Uterus (tissue), 2 donors: ENCODE data around the gene CTIF.

Source experiments
- POLR2A ChIP-seq, 2 donors: fragments of 450-650 bp; IDR thresholded peaks; one replicate each; pipeline ENCODE4 v1.6.1; 2016; ENCODE audit warnings: antibody characterized with exemption in 2 of 2, mild to moderate bottlenecking in 1 of 2, moderate library complexity in 1 of 2
- TF ChIP-seq, protein P1 (sequence below), 4 experiments: fragments of 200-600 bp in 2 of 4; fragments of 450-650 bp in 2 of 4; sonication (generic) in 2 of 4; IDR thresholded peaks; one replicate each; pipeline ENCODE4 v1.5.1; 2016 to 2019; ENCODE audit warnings: antibody characterized with exemption in 4 of 4, mild to moderate bottlenecking in 2 of 4, moderate library complexity in 1 of 4

DNA sequence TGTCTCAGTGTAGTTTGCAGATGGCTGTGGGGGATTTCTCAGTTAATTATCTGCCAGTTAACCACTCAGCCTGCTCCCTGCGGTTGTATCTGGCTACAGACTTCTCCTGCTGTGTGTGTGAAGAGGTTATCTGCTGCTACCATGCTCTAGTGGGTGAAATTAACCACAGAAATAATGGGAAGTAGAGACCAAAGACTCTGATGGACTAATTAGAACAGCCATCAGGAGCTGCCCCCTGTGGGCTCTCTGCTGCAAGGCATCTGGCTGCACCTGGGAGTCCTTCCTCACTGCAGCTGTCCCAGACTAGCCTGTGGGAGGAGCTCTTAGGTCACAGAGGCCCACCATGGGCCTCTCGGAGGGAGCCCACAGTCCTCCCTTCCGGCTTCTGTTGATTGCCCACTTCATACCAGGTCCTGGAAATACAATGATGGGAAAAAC lies 66.6 kb downstream of the CTIF start:
- TF ChIP-seq, protein P1, sequence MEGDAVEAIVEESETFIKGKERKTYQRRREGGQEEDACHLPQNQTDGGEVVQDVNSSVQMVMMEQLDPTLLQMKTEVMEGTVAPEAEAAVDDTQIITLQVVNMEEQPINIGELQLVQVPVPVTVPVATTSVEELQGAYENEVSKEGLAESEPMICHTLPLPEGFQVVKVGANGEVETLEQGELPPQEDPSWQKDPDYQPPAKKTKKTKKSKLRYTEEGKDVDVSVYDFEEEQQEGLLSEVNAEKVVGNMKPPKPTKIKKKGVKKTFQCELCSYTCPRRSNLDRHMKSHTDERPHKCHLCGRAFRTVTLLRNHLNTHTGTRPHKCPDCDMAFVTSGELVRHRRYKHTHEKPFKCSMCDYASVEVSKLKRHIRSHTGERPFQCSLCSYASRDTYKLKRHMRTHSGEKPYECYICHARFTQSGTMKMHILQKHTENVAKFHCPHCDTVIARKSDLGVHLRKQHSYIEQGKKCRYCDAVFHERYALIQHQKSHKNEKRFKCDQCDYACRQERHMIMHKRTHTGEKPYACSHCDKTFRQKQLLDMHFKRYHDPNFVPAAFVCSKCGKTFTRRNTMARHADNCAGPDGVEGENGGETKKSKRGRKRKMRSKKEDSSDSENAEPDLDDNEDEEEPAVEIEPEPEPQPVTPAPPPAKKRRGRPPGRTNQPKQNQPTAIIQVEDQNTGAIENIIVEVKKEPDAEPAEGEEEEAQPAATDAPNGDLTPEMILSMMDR (IDR thresholded peaks at IDR 0.05): peak in 1 of 4 experiments; percentile 4
- TF ChIP-seq POLR2A (IDR thresholded peaks at IDR 0.05): no peak
